GM13976 (cell line): ENCODE data around the gene AADAC.

Source experiments
- DNase-seq: peaks from one replicate; pipeline ENCODE4 v3.0.0; 2012; ENCODE audit warnings: low spot score
- CTCF ChIP-seq: IDR thresholded peaks from 2 replicates; pipeline ENCODE4 v1.5.1; 2012; ENCODE audit warnings: borderline replicate concordance, mild to moderate bottlenecking; ENCODE audit not compliant: insufficient read depth; ENCODE audit errors: extremely low read depth, missing control alignments, control extremely low read depth
- in situ Hi-C: fragments of 300-500 bp; cut with MboI; formaldehyde crosslinking; loops from one replicate; pipeline ENCODE4 v1.12.0; 2022; ENCODE audit warnings: low sequenced_read_pairs, mixed read lengths, inconsistent platforms; ENCODE audit not compliant: unreplicated experiment

AADAC gene

GRCh38 chr3:151772825-151773480 lies 41.0 kb upstream of the AADAC start:
- no peak for TF ChIP-seq CTCF
- DNase-seq, result no peak
- in situ Hi-C loops, result no loop called here

GRCh38 chr3:151774235-151774634 lies 39.7 kb upstream of the AADAC start:
- TF ChIP-seq CTCF, result no peak
- in situ Hi-C loops, result no loop called here
- DNase-seq, result no peak

GRCh38 chr3:151774910-151775309 lies 39.0 kb upstream of the AADAC start:
- in situ Hi-C loops, result no loop called here
- no peak for TF ChIP-seq CTCF
- no peak for DNase-seq

GRCh38 chr3:151775314-151776258 lies 38.3 kb upstream of the AADAC start:
- in situ Hi-C loops, result no loop called here
- no peak for TF ChIP-seq CTCF
- DNase-seq, result no peak

- in situ Hi-C loops, result no loop called here
- DNase-seq, result no peak
- no peak for TF ChIP-seq CTCF
Measured at GRCh38 chr3:151776259-151776740, 37.6 kb upstream of the AADAC start.

- no peak for DNase-seq
- TF ChIP-seq CTCF, result no peak
- in situ Hi-C loops, result no loop called here
Measured at GRCh38 chr3:151777880-151778279, 36.0 kb upstream of the AADAC start.
